Lower leg skin (tissue), 4 donors: ENCODE results near the gene TMEM129. TPM values are rescaled to one million over a fixed set of nuclear protein-coding genes. Genes with fewer than 3 reads are reported as not detected.

Experiments
- DNase-seq, 2 donors: peaks; one replicate each; pipeline ENCODE4 v3.0.0-alpha.2; 2019; ENCODE audit warnings: low spot score in 2 of 2
- H3K4me3 ChIP-seq: fragments of 200-600 bp; sonication (generic); 2 replicates; pipeline ENCODE4 v1.5.1; 2017; ENCODE audit warnings: mild to moderate bottlenecking, low read depth; ENCODE audit not compliant: poor library complexity, severe bottlenecking
- POLR2A ChIP-seq, 2 donors: fragments of 450-650 bp; IDR thresholded peaks; one replicate each; pipeline ENCODE4 v1.6.1; 2016 to 2017; ENCODE audit warnings: antibody characterized with exemption in 2 of 2, mild to moderate bottlenecking in 1 of 2, moderate library complexity in 1 of 2
- WGBS, 2 donors: methylation state at CpG; one replicate each; pipeline ENCODE4 v1.1.5; 2018; 5-methylcytosine and 5-hydroxymethylcytosine counted together
- intact Hi-C: fragments of 100-400 bp; cut with DNase I; formaldehyde crosslinking; loops from one replicate; pipeline ENCODE4 v1.15.0; 2023; ENCODE audit warnings: low total_unique reads
- total RNA-seq, 4 donors: library from RNA; depleted of rRNA; stranded (reverse); fragments of >200 nt; gene quantifications; one replicate each; pipeline ENCODE4 v1.1.0, GENCODE V29; 2016
- TF ChIP-seq, protein P1 (sequence below), 3 donors: fragments of 450-650 bp; IDR thresholded peaks; one replicate each; pipeline ENCODE4 v1.5.1; 2016; ENCODE audit warnings: antibody characterized with exemption in 3 of 3, mild to moderate bottlenecking in 3 of 3, moderate library complexity in 2 of 3

TMEM129 gene
- total RNA-seq, 4 donors from 2014 or later = 31.0 to 62.0 (median 57.6) TPM

DNA sequence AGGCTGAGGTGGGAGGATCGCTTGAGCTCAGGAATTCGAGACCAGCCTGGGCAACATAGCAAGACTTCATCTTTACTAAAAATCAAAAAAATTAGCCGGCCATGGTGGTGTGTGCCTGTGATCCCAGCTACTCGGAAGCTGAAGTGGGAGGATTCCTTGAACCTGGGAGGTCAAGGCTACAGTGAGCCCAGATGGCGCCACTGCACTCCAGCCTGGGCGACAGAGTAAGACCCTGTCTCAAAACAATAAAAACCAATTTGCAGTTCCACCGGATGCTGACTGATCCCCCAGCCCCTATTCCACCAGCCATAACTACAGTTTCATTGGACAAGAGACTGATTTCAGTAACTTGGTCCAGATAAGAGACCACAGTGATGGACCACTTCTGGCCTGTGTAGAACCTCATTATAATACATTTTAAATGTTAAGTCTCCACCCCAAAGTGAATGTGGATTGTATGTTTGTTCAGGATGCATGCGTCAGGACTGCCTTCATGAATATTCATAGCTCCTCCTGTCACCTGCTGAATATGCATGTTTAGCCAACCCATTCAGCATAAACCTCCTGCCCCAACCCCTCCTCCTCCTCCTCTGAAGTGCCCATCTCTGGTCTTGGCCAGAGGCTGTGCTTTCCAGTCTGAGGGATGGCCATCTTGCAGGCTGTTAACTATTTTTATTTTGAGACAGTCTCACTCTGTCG lies 6.7 kb downstream of the TMEM129 start:
- intact Hi-C loops = no loop called here
- WGBS, 2 donors = 72 to 73% methylated on average over 9 of the region's 9 CpGs
- no peak for DNase-seq
- TF ChIP-seq, protein P1, sequence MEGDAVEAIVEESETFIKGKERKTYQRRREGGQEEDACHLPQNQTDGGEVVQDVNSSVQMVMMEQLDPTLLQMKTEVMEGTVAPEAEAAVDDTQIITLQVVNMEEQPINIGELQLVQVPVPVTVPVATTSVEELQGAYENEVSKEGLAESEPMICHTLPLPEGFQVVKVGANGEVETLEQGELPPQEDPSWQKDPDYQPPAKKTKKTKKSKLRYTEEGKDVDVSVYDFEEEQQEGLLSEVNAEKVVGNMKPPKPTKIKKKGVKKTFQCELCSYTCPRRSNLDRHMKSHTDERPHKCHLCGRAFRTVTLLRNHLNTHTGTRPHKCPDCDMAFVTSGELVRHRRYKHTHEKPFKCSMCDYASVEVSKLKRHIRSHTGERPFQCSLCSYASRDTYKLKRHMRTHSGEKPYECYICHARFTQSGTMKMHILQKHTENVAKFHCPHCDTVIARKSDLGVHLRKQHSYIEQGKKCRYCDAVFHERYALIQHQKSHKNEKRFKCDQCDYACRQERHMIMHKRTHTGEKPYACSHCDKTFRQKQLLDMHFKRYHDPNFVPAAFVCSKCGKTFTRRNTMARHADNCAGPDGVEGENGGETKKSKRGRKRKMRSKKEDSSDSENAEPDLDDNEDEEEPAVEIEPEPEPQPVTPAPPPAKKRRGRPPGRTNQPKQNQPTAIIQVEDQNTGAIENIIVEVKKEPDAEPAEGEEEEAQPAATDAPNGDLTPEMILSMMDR (IDR thresholded peaks at IDR 0.05) = no peak
- no peak for TF ChIP-seq POLR2A (IDR thresholded peaks at IDR 0.05)
- no peak overlapping the region for H3K4me3 ChIP-seq

DNA sequence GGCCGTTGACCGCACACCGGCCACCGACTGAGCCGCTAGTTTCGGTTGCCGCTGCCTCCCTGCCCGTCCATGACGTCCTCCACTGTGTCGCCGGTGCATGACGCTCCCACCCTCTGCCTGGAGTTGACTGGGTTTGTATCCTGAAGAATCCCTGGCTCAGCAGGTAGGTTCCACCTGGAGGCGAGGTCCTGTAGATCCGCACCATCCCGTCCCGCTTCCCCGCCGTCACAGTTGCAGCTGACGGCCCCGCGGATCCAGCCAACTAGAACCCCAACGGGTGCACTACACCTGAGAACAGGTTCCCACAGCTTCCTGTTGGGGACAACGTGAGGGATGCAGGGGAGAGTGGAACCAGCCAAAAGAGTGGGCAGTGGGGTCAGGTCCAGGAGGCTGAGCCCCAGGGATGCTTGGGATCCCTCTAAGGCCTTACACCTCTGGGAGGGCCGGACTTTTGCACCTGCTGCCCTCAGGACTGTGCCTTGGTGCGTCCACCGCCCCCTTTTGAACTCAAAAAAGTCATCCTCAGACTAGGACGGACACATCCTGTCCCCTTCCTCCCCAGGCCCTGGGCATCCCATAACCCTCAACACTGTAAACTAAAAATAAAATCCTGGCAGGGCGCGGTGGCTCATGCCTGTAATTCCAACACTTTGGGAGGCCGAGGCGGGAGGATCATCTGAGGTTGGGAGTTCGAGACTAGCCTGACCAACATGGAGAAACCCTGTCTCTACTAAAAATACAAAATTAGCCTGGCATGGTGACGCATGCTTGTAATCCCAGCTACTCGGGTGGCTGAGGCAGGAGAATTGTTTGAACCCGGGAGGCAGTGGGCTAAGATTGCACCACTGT lies 7.9 kb downstream of the TMEM129 start:
- DNase-seq = no peak
- peak overlapping the region; percentile 46 for H3K4me3 ChIP-seq
- 17 to 18% methylated on average over 30 to 34 of the region's 35 CpGs for WGBS, 2 donors
- TF ChIP-seq, protein P1 (IDR thresholded peaks at IDR 0.05) = no peak
- TF ChIP-seq POLR2A (IDR thresholded peaks at IDR 0.05) = no peak
- intact Hi-C loops = no loop called here

DNA sequence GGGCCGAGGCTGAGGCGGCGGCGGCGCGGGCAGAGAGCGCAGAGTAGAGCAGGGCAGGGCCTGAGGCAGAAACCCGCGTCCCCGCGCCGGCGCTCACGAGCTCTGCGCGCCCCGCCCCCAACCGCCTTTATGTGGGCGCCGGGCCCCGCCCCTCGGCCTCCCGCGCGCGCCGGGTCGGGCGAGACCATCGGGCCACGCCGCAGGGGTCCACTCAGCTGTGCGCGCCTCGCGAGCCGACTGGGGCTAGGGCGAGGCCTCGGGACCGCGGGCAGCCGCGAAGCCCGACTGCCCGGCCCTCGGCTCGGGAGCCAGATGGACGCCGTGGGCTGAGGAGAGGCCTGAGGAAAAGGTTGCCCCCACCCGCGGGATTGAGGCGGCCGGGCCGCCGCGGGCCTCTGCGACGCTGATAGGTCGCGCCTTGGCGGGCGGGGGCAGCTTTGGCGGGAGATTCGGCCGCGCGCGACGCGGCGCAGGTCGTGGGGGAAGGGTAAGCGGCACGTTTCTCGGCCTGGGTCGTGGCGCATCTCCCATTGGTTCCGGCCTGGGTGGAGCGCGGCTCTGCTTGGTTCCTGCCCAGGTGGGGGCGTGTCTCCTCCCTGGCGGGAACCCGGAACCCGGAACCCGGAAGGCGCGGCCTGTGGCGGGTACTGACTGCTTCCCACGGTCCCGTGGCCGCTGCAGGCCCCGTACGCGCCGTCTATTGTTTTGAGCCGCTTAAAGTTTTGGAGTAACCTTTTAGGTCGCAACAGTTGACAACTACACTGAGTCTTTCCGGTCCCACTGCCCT lies 8.7 kb downstream of the TMEM129 start, which contains the start of gene SLBP:
TSS of gene SLBP (minus strand) at position 104 of the 787 bp plus-strand sequence. CDS start 131 bp downstream, outside the sequence.
- 0% methylated on average over 19 to 24 of the region's 98 CpGs for whole genome bisulfite sequencing, 2 donors
- DNase-seq = peak; percentile 96 to 99
- intact Hi-C loops = no loop called here
- TF ChIP-seq, protein P1 (IDR thresholded peaks at IDR 0.05) = no peak
- peak in 1 of 2 donors; percentile 81 for TF ChIP-seq POLR2A (IDR thresholded peaks at IDR 0.05)
- peak within 1 kb of the TSS; percentile 70 for H3K4me3 ChIP-seq

DNA sequence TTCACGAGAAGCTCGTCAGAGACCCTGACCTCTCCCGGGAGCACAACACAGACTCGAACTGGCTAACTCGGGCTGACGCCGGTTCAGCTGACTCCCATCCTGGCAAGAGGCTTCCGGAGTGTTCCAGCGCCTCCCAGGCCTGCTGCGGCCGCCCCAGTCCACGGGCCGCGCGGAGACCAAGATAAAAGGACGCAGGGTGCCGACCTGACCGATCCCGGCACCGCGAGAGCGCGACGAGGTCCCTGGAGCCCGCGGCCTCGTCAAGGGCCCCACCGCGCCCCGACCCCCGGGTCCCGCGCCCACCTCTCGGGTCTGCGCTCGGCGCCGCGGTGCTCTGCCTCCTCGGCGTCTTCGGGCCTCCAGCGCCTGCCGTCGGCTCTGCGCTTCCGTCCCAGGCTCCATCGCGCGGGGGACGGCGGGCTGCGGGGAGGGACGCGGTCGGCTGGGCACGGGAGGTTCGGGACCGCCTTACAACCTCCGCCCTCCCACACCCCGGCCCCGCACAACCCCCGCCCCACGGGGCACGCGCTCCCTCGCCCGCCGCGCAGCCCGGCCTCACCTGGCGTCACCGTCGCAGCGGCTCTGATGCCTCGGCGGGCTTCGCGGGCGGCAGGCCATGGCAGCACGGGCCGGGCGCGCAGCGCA lies 9.4 kb downstream of the TMEM129 start:
- intact Hi-C loops = no loop called here
- peak in 1 of 2 donors; percentile 92 for DNase-seq
- WGBS, 2 donors = 0 to 1% methylated on average over 13 to 65 of the region's 85 CpGs
- no peak for TF ChIP-seq POLR2A (IDR thresholded peaks at IDR 0.05)
- TF ChIP-seq, protein P1 (IDR thresholded peaks at IDR 0.05) = no peak
- H3K4me3 ChIP-seq = peak overlapping the region; percentile 70

DNA sequence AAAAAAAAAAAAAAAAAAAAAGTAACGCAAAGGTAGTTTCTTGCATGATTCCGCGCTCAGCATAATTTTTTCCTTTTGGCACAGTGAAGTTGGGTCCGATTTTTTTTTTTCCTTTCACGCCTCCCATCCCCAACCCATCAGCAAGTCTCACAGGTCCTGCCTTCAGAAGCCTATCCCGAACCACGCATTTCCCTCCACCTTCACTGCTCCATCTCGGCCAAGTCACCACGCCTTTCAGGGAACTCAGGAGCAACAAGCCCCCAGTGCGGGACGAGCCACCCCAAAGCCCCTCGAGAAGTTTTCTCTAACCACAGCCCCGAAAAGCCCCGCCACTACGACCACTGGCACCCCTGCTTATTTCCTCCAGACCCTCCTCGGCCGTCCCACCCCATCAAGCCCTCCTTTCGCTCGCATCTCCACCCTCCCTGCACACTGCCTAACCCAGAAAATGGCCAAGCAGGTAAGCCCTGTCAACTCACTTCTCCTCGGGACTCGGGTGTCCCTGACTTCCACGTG lies 10.0 kb downstream of the TMEM129 start:
- TF ChIP-seq POLR2A (IDR thresholded peaks at IDR 0.05) = no peak
- TF ChIP-seq, protein P1 (IDR thresholded peaks at IDR 0.05) = no peak
- 10% methylated on average over 22 of the region's 22 CpGs for WGBS, 2 donors
- intact Hi-C loops = no loop called here

More for the DNA sequence above, 10.0 kb downstream of the TMEM129 start:
- peak in 1 of 2 donors; percentile 89 for DNase-seq
- peak overlapping the region; percentile 70 for H3K4me3 ChIP-seq
